ENCODE data around the gene ACTMAP. TPM values are rescaled to one million over a fixed set of nuclear protein-coding genes. Genes with fewer than 3 reads are reported as not detected.

Gene ACTMAP
- total and polyA plus RNA-seq, 2 of the 13 experiments (the other 11 are each of a cell fraction or from before 2014, with no cell fraction given) = 2.2 to 7.9 TPM

- no peak for TF ChIP-seq NR3C1 (CRISPR knock-in tag; IDR thresholded peaks at IDR 0.05)
- TF ChIP-seq ZBTB21 (CRISPR knock-in tag; IDR thresholded peaks at IDR 0.05) = no peak
- TF ChIP-seq XRCC5 (optimal IDR thresholded peaks at IDR 0.05; ENCODE audit: low read length) = peak; percentile 66
- TF ChIP-seq UBTF (CRISPR knock-in tag; IDR thresholded peaks at IDR 0.05) = peak; percentile 33; the same call in 1 of the 2 replicates
- no peak for TF ChIP-seq ZBTB37 (CRISPR knock-in tag; IDR thresholded peaks at IDR 0.05)
- no peak for TF ChIP-seq GATAD1 (CRISPR knock-in tag; IDR thresholded peaks at IDR 0.05)
- TF ChIP-seq GMEB2 (CRISPR knock-in tag; IDR thresholded peaks at IDR 0.05; ENCODE audit: low read depth) = no peak
- TF ChIP-seq ZNF17 (CRISPR knock-in tag; IDR thresholded peaks at IDR 0.05) = no peak
- TF ChIP-seq, protein P1, sequence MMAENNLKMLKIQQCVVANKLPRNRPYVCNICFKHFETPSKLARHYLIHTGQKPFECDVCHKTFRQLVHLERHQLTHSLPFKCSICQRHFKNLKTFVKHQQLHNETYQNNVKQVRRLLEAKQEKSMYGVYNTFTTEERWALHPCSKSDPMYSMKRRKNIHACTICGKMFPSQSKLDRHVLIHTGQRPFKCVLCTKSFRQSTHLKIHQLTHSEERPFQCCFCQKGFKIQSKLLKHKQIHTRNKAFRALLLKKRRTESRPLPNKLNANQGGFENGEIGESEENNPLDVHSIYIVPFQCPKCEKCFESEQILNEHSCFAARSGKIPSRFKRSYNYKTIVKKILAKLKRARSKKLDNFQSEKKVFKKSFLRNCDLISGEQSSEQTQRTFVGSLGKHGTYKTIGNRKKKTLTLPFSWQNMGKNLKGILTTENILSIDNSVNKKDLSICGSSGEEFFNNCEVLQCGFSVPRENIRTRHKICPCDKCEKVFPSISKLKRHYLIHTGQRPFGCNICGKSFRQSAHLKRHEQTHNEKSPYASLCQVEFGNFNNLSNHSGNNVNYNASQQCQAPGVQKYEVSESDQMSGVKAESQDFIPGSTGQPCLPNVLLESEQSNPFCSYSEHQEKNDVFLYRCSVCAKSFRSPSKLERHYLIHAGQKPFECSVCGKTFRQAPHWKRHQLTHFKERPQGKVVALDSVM (CRISPR knock-in tag; IDR thresholded peaks at IDR 0.05) = no peak
- TF ChIP-seq ZNF569 (CRISPR knock-in tag; IDR thresholded peaks at IDR 0.05; ENCODE audit: borderline replicate concordance) = no peak
- TF ChIP-seq ZFY (CRISPR knock-in tag; IDR thresholded peaks at IDR 0.05) = peak; percentile 63; the same call in 1 of the 2 replicates
- TF ChIP-seq, protein P2, sequence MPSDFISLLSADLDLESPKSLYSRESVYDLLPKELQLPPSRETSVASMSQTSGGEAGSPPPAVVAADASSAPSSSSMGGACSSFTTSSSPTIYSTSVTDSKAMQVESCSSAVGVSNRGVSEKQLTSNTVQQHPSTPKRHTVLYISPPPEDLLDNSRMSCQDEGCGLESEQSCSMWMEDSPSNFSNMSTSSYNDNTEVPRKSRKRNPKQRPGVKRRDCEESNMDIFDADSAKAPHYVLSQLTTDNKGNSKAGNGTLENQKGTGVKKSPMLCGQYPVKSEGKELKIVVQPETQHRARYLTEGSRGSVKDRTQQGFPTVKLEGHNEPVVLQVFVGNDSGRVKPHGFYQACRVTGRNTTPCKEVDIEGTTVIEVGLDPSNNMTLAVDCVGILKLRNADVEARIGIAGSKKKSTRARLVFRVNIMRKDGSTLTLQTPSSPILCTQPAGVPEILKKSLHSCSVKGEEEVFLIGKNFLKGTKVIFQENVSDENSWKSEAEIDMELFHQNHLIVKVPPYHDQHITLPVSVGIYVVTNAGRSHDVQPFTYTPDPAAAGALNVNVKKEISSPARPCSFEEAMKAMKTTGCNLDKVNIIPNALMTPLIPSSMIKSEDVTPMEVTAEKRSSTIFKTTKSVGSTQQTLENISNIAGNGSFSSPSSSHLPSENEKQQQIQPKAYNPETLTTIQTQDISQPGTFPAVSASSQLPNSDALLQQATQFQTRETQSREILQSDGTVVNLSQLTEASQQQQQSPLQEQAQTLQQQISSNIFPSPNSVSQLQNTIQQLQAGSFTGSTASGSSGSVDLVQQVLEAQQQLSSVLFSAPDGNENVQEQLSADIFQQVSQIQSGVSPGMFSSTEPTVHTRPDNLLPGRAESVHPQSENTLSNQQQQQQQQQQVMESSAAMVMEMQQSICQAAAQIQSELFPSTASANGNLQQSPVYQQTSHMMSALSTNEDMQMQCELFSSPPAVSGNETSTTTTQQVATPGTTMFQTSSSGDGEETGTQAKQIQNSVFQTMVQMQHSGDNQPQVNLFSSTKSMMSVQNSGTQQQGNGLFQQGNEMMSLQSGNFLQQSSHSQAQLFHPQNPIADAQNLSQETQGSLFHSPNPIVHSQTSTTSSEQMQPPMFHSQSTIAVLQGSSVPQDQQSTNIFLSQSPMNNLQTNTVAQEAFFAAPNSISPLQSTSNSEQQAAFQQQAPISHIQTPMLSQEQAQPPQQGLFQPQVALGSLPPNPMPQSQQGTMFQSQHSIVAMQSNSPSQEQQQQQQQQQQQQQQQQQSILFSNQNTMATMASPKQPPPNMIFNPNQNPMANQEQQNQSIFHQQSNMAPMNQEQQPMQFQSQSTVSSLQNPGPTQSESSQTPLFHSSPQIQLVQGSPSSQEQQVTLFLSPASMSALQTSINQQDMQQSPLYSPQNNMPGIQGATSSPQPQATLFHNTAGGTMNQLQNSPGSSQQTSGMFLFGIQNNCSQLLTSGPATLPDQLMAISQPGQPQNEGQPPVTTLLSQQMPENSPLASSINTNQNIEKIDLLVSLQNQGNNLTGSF (CRISPR knock-in tag; IDR thresholded peaks at IDR 0.05) = no peak
- TF ChIP-seq ISL2 (CRISPR knock-in tag; IDR thresholded peaks at IDR 0.05) = no peak
- TF ChIP-seq TFE3 (CRISPR knock-in tag; IDR thresholded peaks at IDR 0.05) = no peak
- no peak for TF ChIP-seq RELA (CRISPR knock-in tag; IDR thresholded peaks at IDR 0.05)
These were observed 47.8 kb downstream of the ACTMAP start (continued) for GRCh38 chr19:40702337-40703012.
